Astrocyte of the cerebellum (primary cell): ENCODE results near the gene NOX5.

ENCODE experiments used
- DNase-seq: peaks from one replicate; pipeline ENCODE4 v3.0.0-alpha.2; 2011; ENCODE audit warnings: low read depth
- H3K4me3 ChIP-seq: 2 replicates; pipeline ENCODE4 v1.5.1; 2011; ENCODE audit warnings: mild to moderate bottlenecking, low read depth, low read length, moderate library complexity
- CTCF ChIP-seq: IDR thresholded peaks from 2 replicates; pipeline ENCODE4 v1.5.1; 2012; ENCODE audit warnings: low read length, low read depth, moderate library complexity, mild to moderate bottlenecking; ENCODE audit errors: missing control alignments
- in situ Hi-C: cut with HindIII; loops from 2 replicates; pipeline ENCODE4 v1.10.0; 2017; ENCODE audit warnings: low sequenced_read_pairs

NOX5 gene

GRCh38 chr15:69081310-69082004 is 67.0 kb downstream of the NOX5 start:
- no peak for DNase-seq
- no peak overlapping the region for H3K4me3 ChIP-seq
- in situ Hi-C loops: no loop called here
- TF ChIP-seq CTCF: no peak

- peak; percentile 9 for DNase-seq
- no peak overlapping the region for H3K4me3 ChIP-seq
- in situ Hi-C loops: no loop called here
- no peak for TF ChIP-seq CTCF
Observed at GRCh38 chr15:69082021-69082502, 67.6 kb downstream of the NOX5 start.

GRCh38 chr15:69082554-69082953 is 68.1 kb downstream of the NOX5 start:
- H3K4me3 ChIP-seq: no peak overlapping the region
- in situ Hi-C loops: no loop called here
- DNase-seq: no peak
- no peak for TF ChIP-seq CTCF

- no peak for DNase-seq
- TF ChIP-seq CTCF: no peak
- in situ Hi-C loops: loop anchor here (5.0 kb wide), 1 partner anchor 58 kb away; no protein-coding TSS in a partner anchor
- H3K4me3 ChIP-seq: no peak overlapping the region
Observed at GRCh38 chr15:69084404-69085030, 70.0 kb downstream of the NOX5 start.

- in situ Hi-C loops: loop anchor here (5.0 kb wide), 1 partner anchor 57 kb away; no protein-coding TSS in a partner anchor
- no peak overlapping the region for H3K4me3 ChIP-seq
- no peak for TF ChIP-seq CTCF
- DNase-seq: no peak
Observed at GRCh38 chr15:69085325-69086081, 71.0 kb downstream of the NOX5 start.

- no peak overlapping the region for H3K4me3 ChIP-seq
- DNase-seq: no peak
- in situ Hi-C loops: loop anchor here (5.0 kb wide), 1 partner anchor 56 kb away; no protein-coding TSS in a partner anchor
- no peak for TF ChIP-seq CTCF
Observed at GRCh38 chr15:69086427-69087204, 72.1 kb downstream of the NOX5 start.
